Epithelial cell of esophagus (primary cell): ENCODE results near the gene CCDC78.

Experiments
- DNase-seq: peaks from one replicate; pipeline ENCODE4 v3.0.0; 2010; ENCODE audit warnings: low read depth
- H3K4me3 ChIP-seq: 2 replicates; pipeline ENCODE4 v1.5.1; 2011; ENCODE audit warnings: mild to moderate bottlenecking, low read length, control low read depth
- CTCF ChIP-seq: IDR thresholded peaks from 2 replicates; pipeline ENCODE4 v1.5.1; 2011; ENCODE audit warnings: low read depth, mild to moderate bottlenecking, low read length, control low read depth, inconsistent platforms; ENCODE audit not compliant: insufficient read depth; ENCODE audit errors: missing control alignments

Gene CCDC78

GRCh38 chr16:673399-673991 is 52.7 kb downstream of the CCDC78 start:
- TF ChIP-seq CTCF, result no peak
- H3K4me3 ChIP-seq, result no peak overlapping the region
- DNase-seq, result no peak

- TF ChIP-seq CTCF, result no peak
- DNase-seq, result no peak
- no peak overlapping the region for H3K4me3 ChIP-seq
Measured at GRCh38 chr16:672851-673250, 53.4 kb downstream of the CCDC78 start.
